Astrocyte (in vitro differentiated cells and primary cell): ENCODE results near the gene TMEM156. TPM values are rescaled to one million over a fixed set of nuclear protein-coding genes. Genes with fewer than 3 reads are reported as not detected.

Source experiments
- DNase-seq: peaks from one replicate; pipeline ENCODE4 v3.0.0-alpha.2; 2010; ENCODE audit warnings: low read depth
- FAIRE-seq: peaks from 2 replicates; lab custom pipeline; 2011; peaks lifted over from hg19 to GRCh38; lab: Jason Lieb, UNC
- H2AFZ ChIP-seq: 2 replicates; pipeline ENCODE4 v1.6.0; 2012; ENCODE audit warnings: low read depth, low read length, inconsistent platforms
- H3K27ac ChIP-seq: 2 replicates; pipeline ENCODE4 v1.5.1; 2011; ENCODE audit warnings: low read depth, low read length, inconsistent platforms
- H3K27me3 ChIP-seq: 2 replicates; pipeline ENCODE4 v1.6.0; 2011; ENCODE audit warnings: low read length, inconsistent platforms; ENCODE audit not compliant: insufficient read depth
- H3K36me3 ChIP-seq: 2 replicates; pipeline ENCODE4 v1.5.1; 2011; ENCODE audit warnings: low read length, inconsistent platforms; ENCODE audit not compliant: insufficient read depth
- H3K4me1 ChIP-seq: 2 replicates; pipeline ENCODE4 v1.5.1; 2011; ENCODE audit warnings: low read length, inconsistent platforms; ENCODE audit not compliant: insufficient read depth
- H3K4me2 ChIP-seq: 2 replicates; pipeline ENCODE4 v1.6.0; 2012; ENCODE audit warnings: low read length, inconsistent platforms
- H3K4me3 ChIP-seq: 2 replicates; pipeline ENCODE4 v1.5.1; 2011; ENCODE audit warnings: low read depth, mild to moderate bottlenecking, low read length, inconsistent platforms; ENCODE audit not compliant: insufficient read depth
- H3K79me2 ChIP-seq: 2 replicates; pipeline ENCODE4 v1.6.0; 2012; ENCODE audit warnings: mild to moderate bottlenecking, low read length, inconsistent platforms; ENCODE audit not compliant: insufficient read depth
- H3K9ac ChIP-seq: 2 replicates; pipeline ENCODE4 v1.6.0; 2012; ENCODE audit warnings: mild to moderate bottlenecking, low read length, inconsistent platforms
- H3K9me3 ChIP-seq: 2 replicates; pipeline ENCODE4 v1.5.1; 2012; ENCODE audit warnings: low read depth, mild to moderate bottlenecking, low read length, inconsistent platforms; ENCODE audit not compliant: insufficient read depth
- H4K20me1 ChIP-seq: 2 replicates; pipeline ENCODE4 v1.6.0; 2012; ENCODE audit warnings: low read length, inconsistent platforms; ENCODE audit not compliant: insufficient read depth
- H3K27ac Mint-ChIP-seq: one replicate; pipeline ENCODE4 v1.8.0; 2021; ENCODE audit warnings: mild to moderate bottlenecking, mixed read lengths; ENCODE audit not compliant: unreplicated experiment
- H3K27me3 Mint-ChIP-seq: one replicate; pipeline ENCODE4 v1.8.0; 2021; ENCODE audit warnings: low read depth, mixed read lengths; ENCODE audit not compliant: unreplicated experiment
- H3K36me3 Mint-ChIP-seq: one replicate; pipeline ENCODE4 v1.8.0; 2021; ENCODE audit warnings: low read depth, mixed read lengths; ENCODE audit not compliant: unreplicated experiment
- H3K4me1 Mint-ChIP-seq: one replicate; pipeline ENCODE4 v1.8.0; 2021; ENCODE audit warnings: low read depth, mixed read lengths; ENCODE audit not compliant: unreplicated experiment
- H3K4me3 Mint-ChIP-seq: one replicate; pipeline ENCODE4 v1.8.0; 2021; ENCODE audit warnings: mild to moderate bottlenecking, moderate library complexity, mixed read lengths; ENCODE audit not compliant: unreplicated experiment
- H3K9me3 Mint-ChIP-seq: one replicate; pipeline ENCODE4 v1.8.0; 2021; ENCODE audit warnings: mild to moderate bottlenecking, mixed read lengths; ENCODE audit not compliant: unreplicated experiment
- EZH2 ChIP-seq: IDR thresholded peaks from 2 replicates; pipeline ENCODE4 v1.6.1; 2012; ENCODE audit warnings: mild to moderate bottlenecking, low read length, inconsistent platforms; ENCODE audit not compliant: insufficient read depth
- total RNA-seq: library from RNA; stranded (reverse); gene quantifications from 2 replicates; pipeline ENCODE4 v1.2.1, GENCODE V29; 2021
- TF ChIP-seq, protein P1 (sequence below): IDR thresholded peaks from 2 replicates; pipeline ENCODE4 v1.5.1; 2011; ENCODE audit warnings: low read depth, mild to moderate bottlenecking, inconsistent platforms, low read length, moderate library complexity; ENCODE audit not compliant: insufficient read depth

The TMEM156 gene
- total RNA-seq, 1 donor from 2014 or later: 0.59 TPM

DNA sequence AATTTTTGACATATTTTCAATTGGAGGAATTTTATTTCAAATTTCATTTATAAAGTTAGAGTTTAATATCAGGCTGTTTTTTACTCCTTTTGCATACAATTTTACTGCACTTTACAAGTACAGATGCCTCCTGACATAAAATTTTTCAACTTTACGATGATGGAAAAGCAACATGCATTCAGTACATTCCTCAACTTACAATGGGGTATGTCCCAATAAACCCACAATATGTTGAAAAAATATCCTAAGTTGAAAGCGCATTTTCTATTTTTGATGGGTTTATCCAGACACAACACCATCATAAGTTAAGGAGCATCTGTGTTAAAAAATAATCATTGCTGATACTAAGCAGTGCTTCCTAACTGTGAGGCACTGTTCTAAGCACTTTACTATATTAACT, 34.2 kb upstream of the TMEM156 start:
- Histone ChIP-seq H3K9me3 (no peaks in the 10 kb centered on the region), H3K4me1 (peaks cover 13% of the 10 kb centered on the region), H3K27me3 (no peaks in the 10 kb centered on the region), H3K36me3 (no peaks in the 10 kb centered on the region), H3K27ac (no peak overlapping the region), H4K20me1 (peaks cover 40% of the 10 kb centered on the region), H3K4me2 (no peak overlapping the region), H3K4me3 (no peak overlapping the region), H3K9ac (no peak overlapping the region), H3K79me2 (peaks cover 90% of the 10 kb centered on the region), H2AFZ (no peak overlapping the region)
- DNase-seq (no peak), FAIRE-seq (no peak)
- Mint-ChIP-seq H3K36me3 (no peaks in the 10 kb centered on the region), H3K9me3 (no peaks in the 10 kb centered on the region), H3K27ac (no peak overlapping the region), H3K4me1 (peaks cover 23% of the 10 kb centered on the region), H3K4me3 (no peak overlapping the region), H3K27me3 (no peaks in the 10 kb centered on the region)
- TF ChIP-seq, protein P1, sequence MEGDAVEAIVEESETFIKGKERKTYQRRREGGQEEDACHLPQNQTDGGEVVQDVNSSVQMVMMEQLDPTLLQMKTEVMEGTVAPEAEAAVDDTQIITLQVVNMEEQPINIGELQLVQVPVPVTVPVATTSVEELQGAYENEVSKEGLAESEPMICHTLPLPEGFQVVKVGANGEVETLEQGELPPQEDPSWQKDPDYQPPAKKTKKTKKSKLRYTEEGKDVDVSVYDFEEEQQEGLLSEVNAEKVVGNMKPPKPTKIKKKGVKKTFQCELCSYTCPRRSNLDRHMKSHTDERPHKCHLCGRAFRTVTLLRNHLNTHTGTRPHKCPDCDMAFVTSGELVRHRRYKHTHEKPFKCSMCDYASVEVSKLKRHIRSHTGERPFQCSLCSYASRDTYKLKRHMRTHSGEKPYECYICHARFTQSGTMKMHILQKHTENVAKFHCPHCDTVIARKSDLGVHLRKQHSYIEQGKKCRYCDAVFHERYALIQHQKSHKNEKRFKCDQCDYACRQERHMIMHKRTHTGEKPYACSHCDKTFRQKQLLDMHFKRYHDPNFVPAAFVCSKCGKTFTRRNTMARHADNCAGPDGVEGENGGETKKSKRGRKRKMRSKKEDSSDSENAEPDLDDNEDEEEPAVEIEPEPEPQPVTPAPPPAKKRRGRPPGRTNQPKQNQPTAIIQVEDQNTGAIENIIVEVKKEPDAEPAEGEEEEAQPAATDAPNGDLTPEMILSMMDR: no peak
- no peak for TF ChIP-seq EZH2

DNA sequence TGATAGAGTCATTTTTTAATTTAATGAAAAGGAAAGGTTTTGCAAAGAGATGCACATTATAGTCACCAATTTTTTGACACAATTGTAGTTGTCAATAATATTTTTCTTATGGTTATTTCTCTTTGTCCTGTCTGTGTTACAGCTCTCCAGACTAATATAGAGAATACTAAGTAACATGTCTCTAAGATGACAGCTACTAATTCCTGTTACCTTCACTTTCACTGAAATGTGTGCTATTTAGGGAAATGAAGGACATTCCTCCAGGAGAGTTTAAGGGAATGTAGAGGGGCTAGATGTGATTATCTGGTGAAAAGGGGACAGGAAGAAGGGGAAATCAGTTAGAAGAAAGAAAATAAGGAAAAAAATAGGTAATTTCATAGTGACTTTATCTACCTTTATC, 31.2 kb upstream of the TMEM156 start:
- no peak for FAIRE-seq

DNA sequence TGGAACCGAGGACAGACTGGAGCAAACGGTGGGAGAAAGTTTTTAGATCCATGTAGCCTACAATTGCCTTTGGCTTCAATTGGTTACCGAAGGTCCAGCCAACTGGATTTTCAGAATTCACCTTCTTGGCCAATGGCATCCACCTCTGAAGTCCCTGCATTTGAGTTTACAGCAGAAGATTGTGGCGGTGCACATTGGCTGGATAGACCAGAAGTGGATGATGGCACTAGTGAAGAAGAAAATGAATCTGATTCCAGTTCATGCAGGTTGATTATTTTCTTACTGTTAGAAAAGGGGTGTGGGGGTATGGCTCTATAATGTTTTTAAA, 30.5 kb upstream of the TMEM156 start:
- Histone ChIP-seq H3K36me3 (no peaks in the 10 kb centered on the region), H3K4me2 (peak overlapping the region; percentile 51), H3K4me1 (peaks cover 13% of the 10 kb centered on the region), H4K20me1 (peaks cover 34% of the 10 kb centered on the region), H3K27ac (no peak overlapping the region), H3K9me3 (no peaks in the 10 kb centered on the region), H3K9ac (no peak overlapping the region), H3K79me2 (peaks cover 95% of the 10 kb centered on the region), H3K4me3 (no peak overlapping the region), H3K27me3 (no peaks in the 10 kb centered on the region), H2AFZ (peak overlapping the region; percentile 14)
- Mint-ChIP-seq H3K27ac (no peak overlapping the region), H3K9me3 (no peaks in the 10 kb centered on the region), H3K4me3 (no peak overlapping the region), H3K27me3 (no peaks in the 10 kb centered on the region), H3K4me1 (peaks cover 20% of the 10 kb centered on the region), H3K36me3 (no peaks in the 10 kb centered on the region)
- TF ChIP-seq EZH2: no peak
- TF ChIP-seq, protein P1: no peak
- FAIRE-seq (no peak), DNase-seq (no peak)

More for the DNA sequence above, 31.2 kb upstream of the TMEM156 start:
- TF ChIP-seq, protein P1: no peak
- Mint-ChIP-seq H3K27ac (peak overlapping the region; percentile 16), H3K36me3 (no peaks in the 10 kb centered on the region), H3K4me3 (no peak overlapping the region), H3K4me1 (peaks cover 23% of the 10 kb centered on the region), H3K27me3 (no peaks in the 10 kb centered on the region), H3K9me3 (no peaks in the 10 kb centered on the region)
- Histone ChIP-seq H2AFZ (no peak overlapping the region), H3K4me2 (no peak overlapping the region), H3K4me3 (no peak overlapping the region), H3K4me1 (peaks cover 13% of the 10 kb centered on the region), H3K27ac (no peak overlapping the region), H4K20me1 (peaks cover 41% of the 10 kb centered on the region), H3K9me3 (no peaks in the 10 kb centered on the region), H3K27me3 (no peaks in the 10 kb centered on the region), H3K9ac (no peak overlapping the region), H3K79me2 (peaks cover 95% of the 10 kb centered on the region), H3K36me3 (no peaks in the 10 kb centered on the region)
- DNase-seq: no peak
